Smooth muscle cell (in vitro differentiated cells): ENCODE measurements around the gene RNU2-1. TPM values are rescaled to one million over a fixed set of nuclear protein-coding genes. Genes with fewer than 3 reads are reported as not detected.

Source experiments
- DNase-seq: peaks from one replicate; lab custom pipeline; 2025; ENCODE audit not compliant: unreplicated experiment; lab: John Stamatoyannopoulos, UW
- H2AFZ ChIP-seq: fragments of 200-600 bp; sonication (generic); 2 replicates; pipeline ENCODE4 v1.6.0; 2016; ENCODE audit warnings: antibody characterized with exemption, low read depth, mild to moderate bottlenecking
- H3F3A ChIP-seq: fragments of 200-600 bp; sonication (generic); 2 replicates; pipeline ENCODE4 v1.6.0; 2017; ENCODE audit warnings: antibody characterized with exemption, low read depth
- H3K27ac ChIP-seq: fragments of 200-600 bp; sonication (generic); 2 replicates; pipeline ENCODE4 v1.5.1; 2016; ENCODE audit warnings: low read depth, mild to moderate bottlenecking
- H3K27me3 ChIP-seq: fragments of 200-600 bp; sonication (generic); 2 replicates; pipeline ENCODE4 v1.6.1; 2016; ENCODE audit warnings: low read depth, mild to moderate bottlenecking
- H3K36me3 ChIP-seq: fragments of 200-600 bp; sonication (generic); 2 replicates; pipeline ENCODE4 v1.5.1; 2016; ENCODE audit warnings: low read depth
- H3K4me1 ChIP-seq: fragments of 200-600 bp; sonication (generic); 2 replicates; pipeline ENCODE4 v1.5.1; 2016; ENCODE audit warnings: low read depth
- H3K4me2 ChIP-seq: fragments of 200-600 bp; sonication (generic); 2 replicates; pipeline ENCODE4 v1.6.0; 2016; ENCODE audit warnings: mild to moderate bottlenecking
- H3K4me3 ChIP-seq: fragments of 200-600 bp; sonication (generic); 2 replicates; pipeline ENCODE4 v1.5.1; 2016; ENCODE audit warnings: mild to moderate bottlenecking
- H3K79me2 ChIP-seq: fragments of 200-600 bp; sonication (generic); 2 replicates; pipeline ENCODE4 v1.6.0; 2016; ENCODE audit warnings: low read depth, mild to moderate bottlenecking
- H3K9ac ChIP-seq: fragments of 200-600 bp; sonication (generic); 2 replicates; pipeline ENCODE4 v1.6.0; 2016; ENCODE audit warnings: low read depth
- H3K9me3 ChIP-seq: fragments of 200-600 bp; sonication (generic); replicated peaks from 2 replicates; pipeline ENCODE4 v1.5.1; 2016; ENCODE audit warnings: low read depth
- H4K20me1 ChIP-seq: fragments of 200-600 bp; sonication (generic); 2 replicates; pipeline ENCODE4 v1.6.0; 2016; ENCODE audit warnings: low read depth
- CTCF ChIP-seq: fragments of 200-600 bp; sonication (generic); IDR thresholded peaks from 2 replicates; pipeline ENCODE4 v1.5.1; 2017; ENCODE audit warnings: borderline replicate concordance, mild to moderate bottlenecking, antibody characterized with exemption; ENCODE audit not compliant: insufficient read depth, poor library complexity, severe bottlenecking
- WGBS: methylation state at CpG from one replicate; pipeline ENCODE4 v1.1.7; 2016; ENCODE audit warnings: low lambda C conversion rate; 5-methylcytosine and 5-hydroxymethylcytosine counted together
- polyA plus RNA-seq: library from polyadenylated mRNA; unstranded; fragments of >200 nt; fragmentation: Nextera tagmentation; extraction: Ambion mirVana; gene quantifications from 2 replicates; pipeline ENCODE4 v1.2.1, GENCODE V29; 2016
- total RNA-seq: library from RNA; depleted of rRNA; stranded (reverse); fragments of >200 nt; gene quantifications from 2 replicates; pipeline ENCODE4 v1.2.3, GENCODE V29; 2014

Gene RNU2-1
- total and polyA plus RNA-seq, 2 experiments from 2014 or later: 13.8 TPM; not detected in 1

- Histone ChIP-seq H3K4me3 (no peak overlapping the region), H3K79me2 (no peaks in the 10 kb centered on the region), H3F3A (no peaks in the 10 kb centered on the region), H3K27ac (no peak overlapping the region), H2AFZ (no peak overlapping the region), H3K9ac (no peak overlapping the region), H3K4me2 (no peak overlapping the region), H3K9me3 (no peaks in the 10 kb centered on the region), H3K4me1 (no peaks in the 10 kb centered on the region), H3K27me3 (no peaks in the 10 kb centered on the region), H4K20me1 (no peaks in the 10 kb centered on the region), H3K36me3 (no peaks in the 10 kb centered on the region)
- TF ChIP-seq CTCF: no peak
- WGBS: 100% methylated on average over 2 of the region's 2 CpGs
- no peak for DNase-seq
These were observed 14.8 kb downstream of the RNU2-1 start for GRCh38 chr17:43219001-43219400.

GRCh38 chr17:43217614-43218087 lies 16.1 kb downstream of the RNU2-1 start:
- H3K4me1 ChIP-seq: peaks cover under 1% of the 10 kb centered on the region
- no peak for DNase-seq
- H2AFZ ChIP-seq: no peak overlapping the region
- H4K20me1 ChIP-seq: no peaks in the 10 kb centered on the region
- no peak overlapping the region for H3K9ac ChIP-seq
- H3K9me3 ChIP-seq: no peaks in the 10 kb centered on the region
- H3K36me3 ChIP-seq: no peaks in the 10 kb centered on the region
- no peaks in the 10 kb centered on the region for H3K79me2 ChIP-seq
- TF ChIP-seq CTCF: no peak
- WGBS: 100% methylated on average over 2 of the region's 2 CpGs
- no peak overlapping the region for H3K4me2 ChIP-seq
- H3F3A ChIP-seq: no peaks in the 10 kb centered on the region
- H3K27me3 ChIP-seq: no peaks in the 10 kb centered on the region
- H3K27ac ChIP-seq: no peak overlapping the region
- no peak overlapping the region for H3K4me3 ChIP-seq

DNA sequence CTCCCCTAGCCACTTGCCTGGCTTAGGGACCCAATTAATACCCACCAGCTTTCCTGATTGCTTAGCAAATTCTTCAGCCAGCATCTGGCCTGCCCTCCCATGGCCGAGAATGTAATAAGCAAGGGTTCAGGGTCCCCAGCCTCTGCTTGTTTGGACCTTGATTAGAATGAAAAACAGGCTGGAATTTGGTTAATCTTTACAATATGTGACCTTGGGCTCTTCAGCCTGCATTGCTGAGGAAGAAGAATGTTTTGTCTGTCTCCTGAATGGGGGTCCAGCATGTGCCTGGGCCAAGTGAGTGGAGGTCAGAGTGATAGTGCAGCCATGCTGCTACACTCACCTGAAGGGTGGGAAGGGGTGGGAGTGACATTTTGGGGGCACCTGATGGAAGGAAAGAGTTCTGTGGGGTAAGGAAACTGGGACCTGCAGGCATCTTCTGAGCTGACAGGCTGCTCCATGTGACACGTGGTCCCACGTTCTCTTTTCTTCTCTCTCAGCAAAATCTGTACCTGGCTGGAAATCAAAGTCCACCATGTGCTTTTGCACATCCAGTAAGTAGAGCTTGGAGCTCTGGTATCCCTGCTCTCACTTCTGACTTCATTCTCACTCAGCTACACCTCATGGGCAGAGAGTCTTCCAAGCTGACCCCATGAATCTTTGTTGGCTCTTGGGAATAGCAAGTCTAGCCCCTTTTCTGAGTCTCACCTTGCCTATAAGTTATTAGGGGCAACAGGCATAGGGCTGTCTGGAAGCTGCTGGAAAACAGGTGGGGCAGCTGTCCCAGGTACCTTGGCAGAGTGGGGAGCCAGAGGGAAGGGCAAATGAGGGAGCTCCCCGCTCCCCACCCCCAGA lies 16.8 kb downstream of the RNU2-1 start:
- DNase-seq: no peak
- WGBS: 88% methylated on average over 3 of the region's 4 CpGs
- H3F3A ChIP-seq: no peaks in the 10 kb centered on the region
- H3K4me1 ChIP-seq: peaks cover 4% of the 10 kb centered on the region
- no peaks in the 10 kb centered on the region for H3K9me3 ChIP-seq
- H3K4me2 ChIP-seq: no peak overlapping the region
- H3K79me2 ChIP-seq: no peaks in the 10 kb centered on the region
- TF ChIP-seq CTCF: no peak
- no peaks in the 10 kb centered on the region for H3K36me3 ChIP-seq
- H3K9ac ChIP-seq: no peak overlapping the region
- no peaks in the 10 kb centered on the region for H4K20me1 ChIP-seq
- no peak overlapping the region for H2AFZ ChIP-seq
- H3K4me3 ChIP-seq: no peak overlapping the region
- H3K27me3 ChIP-seq: no peaks in the 10 kb centered on the region
- no peak overlapping the region for H3K27ac ChIP-seq
